Measurements from ENCODE around the gene CRYBG2. TPM values are rescaled to one million over a fixed set of nuclear protein-coding genes. Genes with fewer than 3 reads are reported as not detected.

CRYBG2 gene
- total and polyA plus RNA-seq, 2 of the 13 experiments (the other 11 are each of a cell fraction or from before 2014, with no cell fraction given), result 1.3 to 2.9 TPM

- TF ChIP-seq AGO1 (IDR thresholded peaks at IDR 0.05; ENCODE audit: low read depth, low read length, poor library complexity, severe bottlenecking), result peak; percentile 92
- TF ChIP-seq KAT8 (CRISPR knock-in tag; IDR thresholded peaks at IDR 0.05), result peak; percentile 73
- TF ChIP-seq, protein P1, sequence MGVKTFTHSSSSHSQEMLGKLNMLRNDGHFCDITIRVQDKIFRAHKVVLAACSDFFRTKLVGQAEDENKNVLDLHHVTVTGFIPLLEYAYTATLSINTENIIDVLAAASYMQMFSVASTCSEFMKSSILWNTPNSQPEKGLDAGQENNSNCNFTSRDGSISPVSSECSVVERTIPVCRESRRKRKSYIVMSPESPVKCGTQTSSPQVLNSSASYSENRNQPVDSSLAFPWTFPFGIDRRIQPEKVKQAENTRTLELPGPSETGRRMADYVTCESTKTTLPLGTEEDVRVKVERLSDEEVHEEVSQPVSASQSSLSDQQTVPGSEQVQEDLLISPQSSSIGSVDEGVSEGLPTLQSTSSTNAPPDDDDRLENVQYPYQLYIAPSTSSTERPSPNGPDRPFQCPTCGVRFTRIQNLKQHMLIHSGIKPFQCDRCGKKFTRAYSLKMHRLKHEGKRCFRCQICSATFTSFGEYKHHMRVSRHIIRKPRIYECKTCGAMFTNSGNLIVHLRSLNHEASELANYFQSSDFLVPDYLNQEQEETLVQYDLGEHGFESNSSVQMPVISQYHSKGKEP (CRISPR knock-in tag; IDR thresholded peaks at IDR 0.05), result no peak
- TF ChIP-seq ZFP91 (CRISPR knock-in tag; IDR thresholded peaks at IDR 0.05; ENCODE audit: borderline replicate concordance), result peak; percentile 89; the same call in 1 of the 2 replicates
- no peak for TF ChIP-seq NR3C1 (CRISPR knock-in tag; IDR thresholded peaks at IDR 0.05)
- TF ChIP-seq ZNF20 (CRISPR knock-in tag; IDR thresholded peaks at IDR 0.05), result no peak
- peak; percentile 51 to 77 for TF ChIP-seq POLR2A (IDR thresholded peaks at IDR 0.05; ENCODE audit: insufficient read depth in 1 of 2, low read depth in 2 of 2, low read length in 2 of 2)
- no peak for TF ChIP-seq ZC3H4 (CRISPR knock-in tag; IDR thresholded peaks at IDR 0.05; ENCODE audit: borderline replicate concordance)
- TF ChIP-seq NCOA1 (CRISPR knock-in tag; IDR thresholded peaks at IDR 0.05), result no peak
- no peak for TF ChIP-seq ZNF562 (CRISPR knock-in tag; IDR thresholded peaks at IDR 0.05; ENCODE audit: borderline replicate concordance)
- no peak for TF ChIP-seq FOXJ3 (CRISPR knock-in tag; IDR thresholded peaks at IDR 0.05; ENCODE audit: borderline replicate concordance)
- no peak; the same call in 1 of the 2 replicates for TF ChIP-seq ZFP82 (CRISPR knock-in tag; IDR thresholded peaks at IDR 0.05; ENCODE audit: borderline replicate concordance)
- TF ChIP-seq ZNF260 (CRISPR knock-in tag; IDR thresholded peaks at IDR 0.05; ENCODE audit: borderline replicate concordance, low read depth), result 0 out of 2 replicates have a peak, but pooled peaks have one; percentile 69
- TF ChIP-seq ZNF446 (CRISPR knock-in tag; IDR thresholded peaks at IDR 0.05), result no peak
- no peak for TF ChIP-seq ZNF616 (CRISPR knock-in tag; IDR thresholded peaks at IDR 0.05; ENCODE audit: low read depth)
- TF ChIP-seq, protein P2, sequence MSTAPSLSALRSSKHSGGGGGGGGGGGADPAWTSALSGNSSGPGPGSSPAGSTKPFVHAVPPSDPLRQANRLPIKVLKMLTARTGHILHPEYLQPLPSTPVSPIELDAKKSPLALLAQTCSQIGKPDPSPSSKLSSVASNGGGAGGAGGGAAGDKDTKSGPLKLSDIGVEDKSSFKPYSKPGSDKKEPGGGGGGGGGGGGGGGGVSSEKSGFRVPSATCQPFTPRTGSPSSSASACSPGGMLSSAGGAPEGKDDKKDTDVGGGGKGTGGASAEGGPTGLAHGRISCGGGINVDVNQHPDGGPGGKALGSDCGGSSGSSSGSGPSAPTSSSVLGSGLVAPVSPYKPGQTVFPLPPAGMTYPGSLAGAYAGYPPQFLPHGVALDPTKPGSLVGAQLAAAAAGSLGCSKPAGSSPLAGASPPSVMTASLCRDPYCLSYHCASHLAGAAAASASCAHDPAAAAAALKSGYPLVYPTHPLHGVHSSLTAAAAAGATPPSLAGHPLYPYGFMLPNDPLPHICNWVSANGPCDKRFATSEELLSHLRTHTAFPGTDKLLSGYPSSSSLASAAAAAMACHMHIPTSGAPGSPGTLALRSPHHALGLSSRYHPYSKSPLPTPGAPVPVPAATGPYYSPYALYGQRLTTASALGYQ (CRISPR knock-in tag; IDR thresholded peaks at IDR 0.05), result no peak
- no peak for TF ChIP-seq ONECUT2 (CRISPR knock-in tag; IDR thresholded peaks at IDR 0.05)
- TF ChIP-seq STAT6 (CRISPR knock-in tag; IDR thresholded peaks at IDR 0.05; ENCODE audit: borderline replicate concordance), result no peak
Measured at GRCh38 chr1:26279456-26280332, 74.2 kb downstream of the CRYBG2 start, which contains the start of gene SH3BGRL3 (continued).
